Esophagus muscularis mucosa (tissue), 4 donors: ENCODE results near the gene CEP350. TPM values are rescaled to one million over a fixed set of nuclear protein-coding genes. Genes with fewer than 3 reads are reported as not detected.

ENCODE experiments used
- DNase-seq: peaks from one replicate; pipeline ENCODE4 v3.0.0-alpha.2; 2017; ENCODE audit errors: extremely low spot score
- H3K27ac ChIP-seq, 4 donors: fragments of 200-600 bp; sonication (generic); replicated peaks in 1 of 4; 1 replicate in 3 of 4; 2 replicates in 1 of 4; pipeline ENCODE4 v1.5.1; 2016 to 2019; ENCODE audit warnings: mild to moderate bottlenecking in 1 of 4
- H3K27me3 ChIP-seq, 4 donors: fragments of 200-600 bp; sonication (generic); one replicate each; pipeline versions ENCODE4 v1.5.1 to v1.6.0; 2016 to 2019
- H3K36me3 ChIP-seq, 4 donors: fragments of 200-600 bp; sonication (generic); one replicate each; pipeline ENCODE4 v1.5.1; 2016 to 2019
- H3K4me1 ChIP-seq, 4 donors: fragments of 200-600 bp; sonication (generic); one replicate each; pipeline ENCODE4 v1.5.1; 2016 to 2019
- H3K4me3 ChIP-seq, 4 donors: fragments of 200-600 bp; sonication (generic); 1 replicate in 2 of 4; 2 replicates in 2 of 4; pipeline ENCODE4 v1.5.1; 2016 to 2019; ENCODE audit warnings: mild to moderate bottlenecking in 4 of 4, moderate library complexity in 1 of 4
- H3K9me3 ChIP-seq, 4 donors: fragments of 200-600 bp; sonication (generic); 1 replicate in 3 of 4; 2 replicates in 1 of 4; pipeline ENCODE4 v1.5.1; 2016 to 2019
- CTCF ChIP-seq, 3 experiments: fragments of 200-600 bp in 2 of 3; fragments of 450-650 bp in 1 of 3; sonication (generic) in 2 of 3; IDR thresholded peaks; one replicate each; pipeline ENCODE4 v1.5.1; 2017 to 2019; ENCODE audit warnings: antibody characterized with exemption in 3 of 3, mild to moderate bottlenecking in 2 of 3, moderate library complexity in 1 of 3
- EP300 ChIP-seq: sonication (generic); formaldehyde crosslinking; IDR thresholded peaks from one replicate; pipeline ENCODE4 v1.6.1; 2017; ENCODE audit warnings: antibody characterized with exemption
- POLR2A ChIP-seq: fragments of 450-650 bp; IDR thresholded peaks from one replicate; pipeline ENCODE4 v1.6.1; 2017; ENCODE audit warnings: antibody characterized with exemption, moderate library complexity, mild to moderate bottlenecking, low read depth
- POLR2AphosphoS5 ChIP-seq, 2 donors: sonication (generic); formaldehyde crosslinking; IDR thresholded peaks; one replicate each; pipeline ENCODE4 v1.6.1; 2017; ENCODE audit warnings: antibody characterized with exemption in 2 of 2
- WGBS: methylation state at CpG from one replicate; pipeline ENCODE4 v1.1.5; 2018; 5-methylcytosine and 5-hydroxymethylcytosine counted together
- intact Hi-C: fragments of 100-400 bp; cut with DNase I; formaldehyde crosslinking; loops from one replicate; pipeline ENCODE4 v1.15.1; 2023
- total RNA-seq, 4 donors: library from RNA; depleted of rRNA; stranded (reverse); fragments of >200 nt; gene quantifications; one replicate each; pipeline versions ENCODE4 v1.1.0 to v1.2.1, GENCODE V29; 2016

CEP350 gene
- total RNA-seq, 4 donors from 2014 or later: 61.0 to 80.6 (median 65.1) TPM

DNA sequence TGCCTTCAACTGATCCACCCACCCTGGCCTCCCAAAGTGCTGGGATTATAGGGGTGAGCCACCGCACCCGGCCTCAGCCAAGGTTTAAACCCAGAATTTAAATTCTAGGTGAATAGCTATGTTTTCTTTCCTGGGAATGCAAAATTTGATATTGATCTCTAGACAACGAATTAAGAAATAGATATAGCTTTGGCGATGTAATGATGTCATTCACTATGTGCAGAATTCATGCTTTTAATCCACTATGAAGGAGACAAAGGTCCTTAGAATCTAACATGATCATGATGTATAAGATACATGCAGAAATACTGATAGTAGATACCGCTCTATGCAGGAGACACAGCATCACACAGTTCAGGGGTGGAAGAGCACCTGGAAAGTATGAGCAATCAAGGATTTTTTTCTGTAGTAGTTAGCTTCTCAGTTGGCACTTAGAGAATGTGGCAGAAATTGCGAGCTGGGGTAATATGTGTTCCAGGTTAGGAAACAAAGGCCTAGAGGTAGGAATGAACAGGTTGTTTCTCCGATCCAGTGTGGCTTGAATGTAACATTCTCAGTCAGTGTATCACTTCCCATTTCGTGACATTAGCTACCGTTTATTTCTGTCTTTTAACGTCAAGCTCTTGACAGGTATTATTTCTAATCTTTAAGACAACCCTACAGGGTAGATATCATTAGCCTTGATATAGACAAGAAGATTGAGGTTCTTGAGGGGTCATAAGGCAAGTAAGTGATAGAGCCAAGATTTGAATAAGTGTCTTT, 3.0 kb upstream of the CEP350 start:
- TF ChIP-seq CTCF (IDR thresholded peaks at IDR 0.05): no peak
- TF ChIP-seq EP300: no peak
- TF ChIP-seq POLR2AphosphoS5 (IDR thresholded peaks at IDR 0.05): no peak
- TF ChIP-seq POLR2A: no peak
- Histone ChIP-seq H3K9me3 (no peaks in the 10 kb centered on the region), H3K27me3 (no peaks in the 10 kb centered on the region), H3K27ac (no peak overlapping the region), H3K4me3 (no peak overlapping the region), H3K36me3 (no peaks in the 10 kb centered on the region), H3K4me1 (peaks cover 14 to 17% (median 16%) of the 10 kb centered on the region in 4 donors)
- WGBS: 94% methylated on average over 10 of the region's 10 CpGs
- no peak for DNase-seq
- intact Hi-C loops: loop anchor here (5.0 to 10.0 kb wide), 3 partner anchors 69 to 223 kb away; partner anchors contain the start of gene TOR1AIP1

DNA sequence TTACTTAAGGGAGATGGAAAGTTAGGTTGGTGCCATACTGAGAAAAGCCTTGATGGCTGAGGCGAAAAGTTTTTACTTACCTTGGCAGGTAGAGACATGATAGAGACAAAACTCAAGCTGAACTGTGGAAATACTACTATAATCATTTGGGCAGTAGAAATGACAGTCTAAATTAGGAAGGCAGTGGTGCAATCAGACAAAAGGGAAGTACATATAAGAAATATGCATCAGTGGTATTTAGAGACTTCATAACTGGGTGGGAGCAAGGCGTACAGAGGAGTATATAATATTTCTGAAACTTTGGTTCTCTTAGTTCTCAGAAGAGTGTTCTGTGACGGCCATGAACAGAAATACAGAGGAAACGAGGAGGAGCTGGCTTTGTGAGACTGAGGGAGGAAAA, 2.4 kb upstream of the CEP350 start:
- TF ChIP-seq CTCF (IDR thresholded peaks at IDR 0.05): no peak
- no peak for TF ChIP-seq EP300
- no peak for TF ChIP-seq POLR2AphosphoS5 (IDR thresholded peaks at IDR 0.05)
- TF ChIP-seq POLR2A: no peak
- no peak for DNase-seq
- Histone ChIP-seq H3K27me3 (no peaks in the 10 kb centered on the region), H3K9me3 (no peaks in the 10 kb centered on the region), H3K4me1 (peaks cover 18 to 23% (median 23%) of the 10 kb centered on the region in 4 donors), H3K4me3 (no peak overlapping the region), H3K27ac (no peak overlapping the region), H3K36me3 (no peaks in the 10 kb centered on the region)
- intact Hi-C loops: loop anchor here (5.0 to 10.0 kb wide), 3 partner anchors 70 to 223 kb away; partner anchors contain the start of gene TOR1AIP1
- 87% methylated on average over 4 of the region's 4 CpGs for WGBS

- no peak for DNase-seq
- Histone ChIP-seq H3K27ac (peak overlapping the region; percentile 95 to 98 (median 96)), H3K36me3 (no peaks in the 10 kb centered on the region), H3K9me3 (no peaks in the 10 kb centered on the region), H3K27me3 (no peaks in the 10 kb centered on the region), H3K4me3 (peak overlapping the region; percentile 88 to 99 (median 94)), H3K4me1 (peaks cover 29 to 37% (median 34%) of the 10 kb centered on the region in 4 donors)
- WGBS: 2% methylated on average over 19 of the region's 19 CpGs
- intact Hi-C loops: loop anchor here (5.0 to 10.0 kb wide), 3 partner anchors 72 to 221 kb away; partner anchors contain the start of gene TOR1AIP1
- TF ChIP-seq EP300 (no peak), CTCF (IDR thresholded peaks at IDR 0.05) (peak in 1 of 3 experiments; percentile 27)
Observed at GRCh38 chr1:179953974-179954492, 577 bp upstream of the CEP350 start.

GRCh38 chr1:179955287-179955680, 674 bp downstream of the CEP350 start:
- no peaks in the 10 kb centered on the region for H3K27me3 ChIP-seq
- intact Hi-C loops: loop anchor here (10.0 kb wide), 1 partner anchor 220 kb away; no protein-coding TSS in a partner anchor
- H3K9me3 ChIP-seq: no peaks in the 10 kb centered on the region
- peak overlapping the region; percentile 95 to 98 (median 96) for H3K27ac ChIP-seq
- no peak for DNase-seq
- peak overlapping the region; percentile 88 to 99 (median 94) for H3K4me3 ChIP-seq
- no peak for TF ChIP-seq POLR2AphosphoS5 (IDR thresholded peaks at IDR 0.05)
- TF ChIP-seq CTCF (IDR thresholded peaks at IDR 0.05): peak in 2 of 3 experiments; percentile 5 to 7
- no peaks in the 10 kb centered on the region for H3K36me3 ChIP-seq
- peaks cover 29 to 47% (median 34%) of the 10 kb centered on the region in 4 donors for H3K4me1 ChIP-seq
- WGBS: under 1% methylated on average over 10 of the region's 10 CpGs
